ENCODE results near the gene GSC.

- TF ChIP-seq, protein P1, sequence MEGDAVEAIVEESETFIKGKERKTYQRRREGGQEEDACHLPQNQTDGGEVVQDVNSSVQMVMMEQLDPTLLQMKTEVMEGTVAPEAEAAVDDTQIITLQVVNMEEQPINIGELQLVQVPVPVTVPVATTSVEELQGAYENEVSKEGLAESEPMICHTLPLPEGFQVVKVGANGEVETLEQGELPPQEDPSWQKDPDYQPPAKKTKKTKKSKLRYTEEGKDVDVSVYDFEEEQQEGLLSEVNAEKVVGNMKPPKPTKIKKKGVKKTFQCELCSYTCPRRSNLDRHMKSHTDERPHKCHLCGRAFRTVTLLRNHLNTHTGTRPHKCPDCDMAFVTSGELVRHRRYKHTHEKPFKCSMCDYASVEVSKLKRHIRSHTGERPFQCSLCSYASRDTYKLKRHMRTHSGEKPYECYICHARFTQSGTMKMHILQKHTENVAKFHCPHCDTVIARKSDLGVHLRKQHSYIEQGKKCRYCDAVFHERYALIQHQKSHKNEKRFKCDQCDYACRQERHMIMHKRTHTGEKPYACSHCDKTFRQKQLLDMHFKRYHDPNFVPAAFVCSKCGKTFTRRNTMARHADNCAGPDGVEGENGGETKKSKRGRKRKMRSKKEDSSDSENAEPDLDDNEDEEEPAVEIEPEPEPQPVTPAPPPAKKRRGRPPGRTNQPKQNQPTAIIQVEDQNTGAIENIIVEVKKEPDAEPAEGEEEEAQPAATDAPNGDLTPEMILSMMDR (IDR thresholded peaks at IDR 0.05) = no peak
- no peak for TF ChIP-seq POLR2A (IDR thresholded peaks at IDR 0.05)
Measured at GRCh38 chr14:94775871-94776210, 5.9 kb upstream of the GSC start.

Data from uterus (tissue), 2 donors.